HG02852 (cell line): ENCODE measurements around the gene EXOSC7.
"Not testable (repeated sequence)": the region's sequence is repeated elsewhere in the genome, so short reads cannot be mapped to it uniquely, and the experiment has no call there.

Experiments used
- ATAC-seq: cut with Tn5 transposase; IDR thresholded peaks from one replicate; pipeline ENCODE4 v1.9.1; 2021; ENCODE audit warnings: mild to moderate bottlenecking, moderate library complexity; ENCODE audit not compliant: unreplicated experiment

EXOSC7 gene

GRCh38 chr3:45053805-45054195, 77.8 kb downstream of the EXOSC7 start:
- not testable (repeated sequence) for ATAC-seq

- no peak for ATAC-seq
Measured at GRCh38 chr3:45054196-45054857, 78.3 kb downstream of the EXOSC7 start.

- ATAC-seq = no peak
Measured at GRCh38 chr3:45055032-45055410, 79.0 kb downstream of the EXOSC7 start.

GRCh38 chr3:45055411-45056143, 79.5 kb downstream of the EXOSC7 start:
- no peak for ATAC-seq

- ATAC-seq = no peak
Measured at GRCh38 chr3:45056608-45057301, 80.7 kb downstream of the EXOSC7 start.

GRCh38 chr3:45057557-45057956, 81.5 kb downstream of the EXOSC7 start:
- no peak for ATAC-seq

GRCh38 chr3:45059132-45059531, 83.1 kb downstream of the EXOSC7 start:
- no peak for ATAC-seq

- no peak for ATAC-seq
Measured at GRCh38 chr3:45060165-45060892, 84.3 kb downstream of the EXOSC7 start.
